ACC112 (cell line): ENCODE measurements around the gene RAD18.

Experiments used
- H2AFZ ChIP-seq: fragments of 200-600 bp; sonication (generic); one replicate; pipeline ENCODE4 v1.6.0; 2017; ENCODE audit warnings: antibody characterized with exemption, low read length; ENCODE audit not compliant: unreplicated experiment
- H3K27ac ChIP-seq: fragments of 200-600 bp; sonication (generic); 2 replicates; pipeline ENCODE4 v1.5.1; 2014; ENCODE audit warnings: low read depth, mild to moderate bottlenecking, antibody characterized with exemption, low read length, moderate library complexity
- H3K27me3 ChIP-seq: fragments of 200-600 bp; sonication (generic); 2 replicates; pipeline ENCODE4 v1.6.1; 2014; ENCODE audit warnings: mild to moderate bottlenecking, antibody characterized with exemption, low read length, moderate library complexity, mixed read lengths; ENCODE audit not compliant: insufficient read depth
- H3K36me3 ChIP-seq: fragments of 200-600 bp; sonication (generic); 2 replicates; pipeline ENCODE4 v1.6.1; 2016; ENCODE audit warnings: mild to moderate bottlenecking, antibody characterized with exemption, low read length, moderate library complexity, mixed read lengths; ENCODE audit not compliant: insufficient read depth
- H3K4me1 ChIP-seq: fragments of 200-600 bp; sonication (generic); one replicate; pipeline ENCODE4 v1.6.1; 2016; ENCODE audit warnings: low read length, mixed read lengths; ENCODE audit not compliant: insufficient read depth, unreplicated experiment, control insufficient read depth
- H3K4me3 ChIP-seq: fragments of 200-600 bp; sonication (generic); 2 replicates; pipeline ENCODE4 v1.5.1; 2014; ENCODE audit warnings: mild to moderate bottlenecking, low read depth, low read length
- H3K79me2 ChIP-seq: fragments of 200-600 bp; sonication (generic); one replicate; pipeline ENCODE4 v1.6.0; 2016; ENCODE audit warnings: low read length; ENCODE audit not compliant: control insufficient read depth, unreplicated experiment, insufficient read depth

RAD18 gene

GRCh38 chr3:8978551-8978950 lies 15.3 kb upstream of the RAD18 start:
- Histone ChIP-seq H3K27me3 (peaks cover 54% of the 10 kb centered on the region), H3K79me2 (no peaks in the 10 kb centered on the region), H3K27ac (no peak overlapping the region), H3K4me3 (no peak overlapping the region), H3K36me3 (no peaks in the 10 kb centered on the region), H2AFZ (no peak overlapping the region), H3K4me1 (no peaks in the 10 kb centered on the region)

GRCh38 chr3:8976540-8977182 lies 13.4 kb upstream of the RAD18 start:
- Histone ChIP-seq H3K36me3 (no peaks in the 10 kb centered on the region), H3K4me1 (no peaks in the 10 kb centered on the region), H3K27ac (no peak overlapping the region), H3K27me3 (peaks cover 46% of the 10 kb centered on the region), H2AFZ (no peak overlapping the region), H3K79me2 (no peaks in the 10 kb centered on the region), H3K4me3 (no peak overlapping the region)

DNA sequence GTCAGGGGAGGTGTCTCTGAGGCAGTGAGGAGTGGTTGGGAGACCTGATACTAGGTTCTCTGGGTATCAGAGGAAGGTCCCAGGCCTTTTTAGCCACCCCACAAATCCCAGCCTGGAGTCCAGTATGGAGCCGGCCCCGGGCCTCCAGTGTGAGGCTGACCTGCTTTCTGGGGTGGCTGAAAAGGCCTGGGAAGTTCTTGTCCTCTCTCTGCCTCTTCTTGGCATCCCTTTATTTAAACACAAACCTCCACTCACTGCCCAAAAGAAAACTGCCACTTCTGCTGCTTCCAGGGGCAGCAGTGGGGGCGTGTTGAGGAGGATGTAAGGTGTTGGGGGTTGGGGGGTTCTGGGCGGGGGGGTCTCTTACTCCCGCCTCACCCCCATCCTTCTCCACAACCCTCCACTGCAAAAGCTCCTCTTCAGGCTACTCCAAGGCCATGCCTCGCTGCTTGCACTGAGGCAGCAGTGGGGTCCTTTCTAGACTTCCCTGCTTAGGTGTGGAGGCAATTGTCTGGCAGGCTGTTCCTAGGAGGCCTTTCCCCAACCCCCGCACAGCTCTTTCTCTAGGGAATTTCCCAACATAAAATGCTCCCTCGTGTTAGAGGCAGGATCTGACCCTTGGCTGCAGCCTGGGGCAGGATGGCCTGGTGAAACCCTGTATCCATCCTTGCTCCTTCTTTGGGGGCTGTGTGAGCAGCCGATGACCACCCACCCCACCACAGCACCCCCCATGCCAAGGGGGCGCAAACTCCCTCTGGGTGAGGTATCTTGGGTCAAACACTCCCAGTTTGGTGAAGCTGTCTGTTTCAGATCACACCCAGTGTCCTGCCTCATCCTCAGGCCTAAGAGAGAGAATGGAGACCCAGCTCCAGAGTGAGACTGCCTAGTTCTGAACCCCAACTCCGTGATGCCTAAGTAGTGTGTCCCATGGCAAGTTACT lies 12.1 kb upstream of the RAD18 start:
- Histone ChIP-seq H3K36me3 (no peaks in the 10 kb centered on the region), H3K4me3 (no peak overlapping the region), H3K79me2 (no peaks in the 10 kb centered on the region), H3K27ac (no peak overlapping the region), H3K4me1 (no peaks in the 10 kb centered on the region), H3K27me3 (peaks cover 33% of the 10 kb centered on the region), H2AFZ (no peak overlapping the region)

DNA sequence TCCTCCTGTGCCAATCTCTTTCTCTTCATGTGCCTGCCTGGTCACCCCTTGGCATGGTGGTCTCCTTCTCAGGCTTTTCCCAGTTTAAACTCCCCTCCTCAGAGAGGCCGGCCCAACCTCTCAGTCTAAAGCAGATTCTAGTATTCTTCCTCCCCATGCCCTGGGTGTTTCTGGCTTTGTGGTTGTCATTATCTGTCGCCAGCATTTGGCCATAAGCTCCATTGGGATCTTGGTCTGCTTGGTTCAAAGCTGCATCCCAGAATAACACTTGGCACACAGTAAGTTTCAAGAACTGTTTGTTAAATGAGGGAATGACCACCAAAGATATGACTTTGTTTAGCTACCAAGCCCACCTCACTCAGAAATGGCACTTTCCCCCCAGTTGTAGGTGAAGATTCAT lies 11.2 kb upstream of the RAD18 start:
- Histone ChIP-seq H3K36me3 (no peaks in the 10 kb centered on the region), H3K4me3 (no peak overlapping the region), H3K4me1 (no peaks in the 10 kb centered on the region), H3K27ac (no peak overlapping the region), H3K79me2 (no peaks in the 10 kb centered on the region), H2AFZ (no peak overlapping the region), H3K27me3 (peaks cover 30% of the 10 kb centered on the region)

- H3K4me1 ChIP-seq: no peaks in the 10 kb centered on the region
- H3K36me3 ChIP-seq: no peaks in the 10 kb centered on the region
- H3K27me3 ChIP-seq: peaks cover 25% of the 10 kb centered on the region
- no peak overlapping the region for H2AFZ ChIP-seq
- no peak overlapping the region for H3K4me3 ChIP-seq
- H3K27ac ChIP-seq: no peak overlapping the region
- H3K79me2 ChIP-seq: no peaks in the 10 kb centered on the region
These were observed 9.4 kb upstream of the RAD18 start for GRCh38 chr3:8972639-8973038.

DNA sequence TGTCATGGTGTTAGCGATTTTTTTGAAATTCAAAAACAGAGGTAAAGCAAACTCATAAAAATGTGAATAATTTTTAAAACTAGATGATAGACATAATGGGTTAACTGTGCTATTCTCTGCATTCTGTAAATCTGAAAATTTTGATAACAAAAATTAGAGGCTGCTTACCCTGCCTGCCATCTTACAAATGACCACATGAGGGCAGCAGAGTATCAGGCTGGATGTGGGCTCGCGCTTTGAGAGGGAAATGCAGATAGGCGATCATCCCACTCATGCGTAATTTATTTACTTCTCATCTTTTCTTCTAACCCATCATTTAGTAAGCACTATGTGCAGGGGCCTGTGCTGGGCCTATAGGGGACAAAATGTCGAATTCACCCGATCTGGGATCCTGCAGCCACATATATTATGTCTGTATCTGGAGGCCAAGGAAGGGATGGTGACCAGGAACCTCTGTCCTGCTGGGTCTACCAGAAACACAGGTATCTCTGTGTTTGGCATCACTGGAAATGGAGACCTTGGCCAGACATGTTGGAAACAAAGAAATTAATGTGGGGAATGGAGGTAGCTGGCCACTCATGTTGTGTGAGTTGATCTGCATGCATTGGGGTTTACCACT lies 7.8 kb upstream of the RAD18 start:
- Histone ChIP-seq H3K27ac (no peak overlapping the region), H3K79me2 (no peaks in the 10 kb centered on the region), H3K4me1 (no peaks in the 10 kb centered on the region), H3K4me3 (no peak overlapping the region), H3K36me3 (no peaks in the 10 kb centered on the region), H3K27me3 (peaks cover 19% of the 10 kb centered on the region), H2AFZ (no peak overlapping the region)

DNA sequence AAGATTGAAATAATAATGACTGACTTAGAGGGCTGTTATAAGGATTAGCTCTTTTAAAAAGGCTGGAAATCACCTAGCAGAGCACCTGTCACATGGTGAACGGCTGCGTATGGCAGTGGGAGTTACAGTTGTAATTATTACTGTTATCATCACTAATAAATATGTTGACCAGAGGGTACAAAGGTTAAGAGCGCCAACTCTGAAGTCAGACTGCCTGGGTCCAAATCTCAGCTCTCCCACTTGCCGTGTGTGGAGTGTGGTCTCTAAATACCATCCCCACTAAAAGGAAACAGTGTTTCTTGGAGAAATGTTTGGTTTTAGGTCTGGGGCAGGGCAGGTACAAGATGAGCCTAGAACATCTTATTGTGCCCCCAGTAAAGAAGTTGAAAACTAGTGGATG lies 6.0 kb upstream of the RAD18 start:
- peaks cover 13% of the 10 kb centered on the region for H3K4me1 ChIP-seq
- H3K27me3 ChIP-seq: peaks cover 19% of the 10 kb centered on the region
- no peaks in the 10 kb centered on the region for H3K79me2 ChIP-seq
- no peak overlapping the region for H3K4me3 ChIP-seq
- H3K27ac ChIP-seq: no peak overlapping the region
- H3K36me3 ChIP-seq: no peaks in the 10 kb centered on the region
- H2AFZ ChIP-seq: no peak overlapping the region

DNA sequence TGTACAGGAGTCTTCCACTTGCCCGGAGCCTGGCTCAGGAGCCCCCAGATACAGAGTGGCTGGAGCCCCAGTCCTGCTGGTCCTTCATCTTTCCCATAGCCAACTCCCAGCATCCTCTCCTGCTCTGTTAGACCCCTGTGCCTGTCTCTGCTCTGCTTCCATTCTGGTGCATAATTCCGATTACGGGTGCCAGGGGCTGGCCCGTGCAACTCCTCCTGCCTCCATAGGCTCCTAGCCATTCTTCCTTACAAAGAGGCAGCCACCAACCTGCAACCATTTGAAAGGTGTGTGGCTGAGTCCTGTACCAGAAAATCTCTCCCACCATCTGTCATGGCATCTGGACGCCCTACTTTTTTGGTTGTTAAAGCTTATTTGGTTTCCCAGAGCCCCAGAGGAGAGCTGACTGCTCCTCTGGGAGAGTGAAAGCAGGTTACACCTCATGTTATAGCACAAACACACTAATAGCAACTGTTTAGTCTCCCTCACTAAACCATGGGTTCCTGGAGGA lies 5.2 kb upstream of the RAD18 start:
- H3K4me3 ChIP-seq: no peak overlapping the region
- H3K27ac ChIP-seq: no peak overlapping the region
- no peaks in the 10 kb centered on the region for H3K36me3 ChIP-seq
- H2AFZ ChIP-seq: no peak overlapping the region
- H3K4me1 ChIP-seq: peaks cover 17% of the 10 kb centered on the region
- no peaks in the 10 kb centered on the region for H3K79me2 ChIP-seq
- H3K27me3 ChIP-seq: peaks cover 19% of the 10 kb centered on the region

- Histone ChIP-seq H3K27me3 (peaks cover 19% of the 10 kb centered on the region), H3K4me1 (peaks cover 17% of the 10 kb centered on the region), H3K27ac (no peak overlapping the region), H3K79me2 (peaks cover 7% of the 10 kb centered on the region), H3K36me3 (no peaks in the 10 kb centered on the region), H2AFZ (no peak overlapping the region), H3K4me3 (no peak overlapping the region)
These were observed 4.3 kb upstream of the RAD18 start for GRCh38 chr3:8967553-8967952.

- H3K79me2 ChIP-seq: peaks cover 14% of the 10 kb centered on the region
- H3K27ac ChIP-seq: no peak overlapping the region
- peaks cover 20% of the 10 kb centered on the region for H3K4me1 ChIP-seq
- no peak overlapping the region for H3K4me3 ChIP-seq
- no peak overlapping the region for H2AFZ ChIP-seq
- no peaks in the 10 kb centered on the region for H3K36me3 ChIP-seq
- H3K27me3 ChIP-seq: peaks cover 19% of the 10 kb centered on the region
These were observed 3.6 kb upstream of the RAD18 start for GRCh38 chr3:8966820-8967348.
